CD4-positive, alpha-beta T cell treated with Interleukin-10 for 1 hour (primary cell): ENCODE measurements around the gene AP1M1.

Source experiments
- DNase-seq: peaks from one replicate; pipeline ENCODE4 v3.0.0-alpha.2; 2020

AP1M1 gene

DNA sequence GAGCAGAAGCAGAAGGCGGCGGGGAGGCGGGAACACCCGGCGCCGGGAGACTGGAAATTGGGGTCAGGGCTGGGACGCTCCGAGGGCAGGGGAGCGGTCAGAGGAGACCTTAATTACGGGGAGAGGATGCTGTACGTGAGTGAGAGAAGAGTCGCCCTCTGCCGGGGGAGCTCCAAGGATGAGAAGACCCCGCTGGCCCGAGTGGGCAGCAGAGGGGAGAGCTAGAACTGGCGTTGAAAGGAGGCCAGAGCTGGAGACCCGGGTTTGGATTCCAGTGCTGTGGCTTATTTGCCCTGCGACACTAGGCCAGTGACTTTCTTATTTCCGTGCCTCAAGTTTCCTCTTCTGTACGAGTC is 12.0 kb upstream of the AP1M1 start:
- peak; percentile 44 for DNase-seq

DNA sequence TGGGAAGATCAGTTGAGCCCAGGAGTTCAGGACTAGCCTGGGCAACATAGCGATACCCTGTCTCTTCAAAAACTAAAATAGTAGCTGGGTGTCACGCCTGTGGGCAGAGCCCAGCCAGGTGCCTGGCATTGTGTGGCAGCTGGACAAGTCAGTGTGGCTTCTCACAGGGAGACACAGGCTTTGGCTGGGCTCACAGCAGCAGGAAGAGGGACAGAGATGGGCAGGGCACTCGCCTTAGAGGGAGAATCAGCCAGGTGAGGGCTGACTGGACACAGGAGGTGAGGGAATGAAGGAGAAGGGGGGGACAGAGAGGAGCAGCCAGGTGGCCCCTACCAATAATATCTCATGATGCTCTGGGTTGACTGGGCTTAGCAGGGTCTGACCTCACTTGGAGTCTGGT is 9.2 kb upstream of the AP1M1 start:
- DNase-seq: no peak

DNA sequence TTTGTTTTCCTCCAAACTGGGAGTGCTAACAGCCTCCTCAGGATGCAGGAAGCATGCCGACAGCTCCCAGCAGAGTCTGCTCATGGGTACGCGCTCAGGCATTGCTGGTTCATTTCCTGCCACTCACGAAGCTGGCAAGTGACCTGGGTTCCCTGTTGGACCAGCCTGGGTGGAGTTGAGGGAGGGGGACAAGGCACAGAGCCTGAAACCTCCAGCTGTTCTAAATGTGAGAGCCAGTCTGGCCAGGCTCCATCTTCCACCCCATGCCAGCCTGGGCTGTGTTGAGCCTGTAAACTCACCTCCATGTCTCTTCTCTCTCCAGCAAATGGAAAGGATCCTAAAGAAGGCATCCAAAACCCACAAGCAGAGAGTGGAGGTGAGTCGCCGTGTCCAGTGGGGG is 7.5 kb upstream of the AP1M1 start:
- no peak for DNase-seq

DNA sequence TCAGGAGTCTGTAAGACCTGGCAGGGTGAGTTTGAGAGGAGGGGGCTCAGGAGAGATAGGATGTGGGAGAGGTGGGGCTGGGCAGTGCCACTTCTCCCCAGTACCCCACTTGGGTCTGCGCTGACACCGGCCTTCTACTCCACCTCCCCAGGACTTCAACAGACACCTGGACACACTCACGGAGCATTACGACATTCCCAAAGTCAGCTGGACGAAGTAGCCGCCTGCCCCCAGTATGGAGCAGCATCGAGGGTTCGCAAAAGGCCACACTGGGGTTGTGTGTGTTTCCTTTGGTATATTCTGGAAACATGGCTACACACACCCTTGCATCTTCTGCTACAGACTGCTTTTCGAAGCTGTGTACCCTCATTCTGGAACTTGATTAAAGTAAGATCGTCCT is 7.0 kb upstream of the AP1M1 start:
- DNase-seq: no peak

DNA sequence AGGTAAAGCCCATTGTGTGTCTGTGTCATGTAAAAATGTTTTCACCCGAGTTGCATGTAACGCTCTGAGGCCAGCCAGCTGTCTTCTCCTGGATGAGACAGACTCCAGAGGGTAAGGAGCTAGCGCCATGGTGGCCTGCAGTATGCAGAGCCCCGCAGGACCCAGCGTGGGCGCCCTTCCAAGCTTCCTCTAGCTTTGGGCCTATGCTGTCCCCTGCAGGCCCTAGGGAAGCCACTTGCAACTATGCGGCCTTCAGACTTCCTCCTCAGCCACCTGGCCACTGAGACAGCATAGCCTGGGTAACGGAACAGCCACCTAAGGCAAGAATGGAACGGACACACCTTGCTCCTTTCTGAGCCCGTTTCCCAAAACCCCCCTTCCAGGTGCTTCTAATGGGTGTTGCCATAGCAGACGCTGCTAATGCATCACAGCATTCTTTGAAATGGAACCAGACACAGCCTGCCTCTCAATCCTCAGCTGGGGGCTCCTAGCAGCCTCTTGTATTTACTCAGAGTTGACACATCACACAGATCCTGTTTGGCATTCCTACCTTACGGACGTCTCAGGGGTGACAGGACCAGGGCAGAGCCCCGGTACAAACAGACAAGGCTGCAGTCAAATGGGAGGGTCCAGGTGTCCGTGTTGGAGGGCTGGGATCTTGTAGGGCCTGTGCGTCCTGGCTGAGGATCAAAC is 6.3 kb upstream of the AP1M1 start:
- DNase-seq: no peak

DNA sequence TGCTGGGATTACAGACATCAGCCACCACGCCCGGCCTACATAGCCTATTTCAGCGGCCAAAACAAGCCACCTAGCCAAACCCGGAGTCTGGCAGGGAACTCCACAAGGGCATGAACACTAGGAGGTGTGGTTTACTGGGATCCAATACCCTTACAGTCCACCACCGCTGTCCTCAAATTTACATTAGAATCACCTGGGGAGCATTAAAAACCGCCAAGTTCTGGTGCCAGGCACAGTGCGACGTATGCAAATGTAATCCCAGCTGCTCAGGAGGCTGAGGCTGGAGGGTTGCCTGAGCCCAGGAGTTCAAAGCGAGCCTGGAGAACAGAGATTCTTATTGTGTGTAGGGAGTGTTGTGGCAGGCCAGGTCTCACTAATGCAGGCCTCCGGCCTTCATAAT is 4.2 kb upstream of the AP1M1 start:
- no peak for DNase-seq

DNA sequence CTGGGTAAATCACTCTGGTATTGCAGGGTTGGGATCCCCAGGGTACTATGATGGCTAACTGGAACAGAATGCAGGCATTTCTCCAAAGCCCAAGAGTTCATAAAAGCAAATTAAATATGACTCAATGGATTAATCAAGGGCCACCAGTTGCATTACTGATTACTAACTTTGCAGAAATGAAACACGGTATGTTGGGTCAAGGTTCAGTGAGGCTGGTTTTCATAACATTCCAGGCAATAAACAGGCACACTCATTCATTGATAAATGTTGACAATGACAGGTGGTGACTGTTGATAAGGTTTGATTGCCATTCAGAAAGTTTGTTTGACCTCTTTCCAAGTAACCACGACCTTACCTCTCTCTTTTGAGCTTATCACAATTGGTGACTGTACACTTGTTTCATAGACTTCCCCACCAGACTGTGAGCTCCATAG is 506 bp upstream of the AP1M1 start:
- DNase-seq: no peak

DNA sequence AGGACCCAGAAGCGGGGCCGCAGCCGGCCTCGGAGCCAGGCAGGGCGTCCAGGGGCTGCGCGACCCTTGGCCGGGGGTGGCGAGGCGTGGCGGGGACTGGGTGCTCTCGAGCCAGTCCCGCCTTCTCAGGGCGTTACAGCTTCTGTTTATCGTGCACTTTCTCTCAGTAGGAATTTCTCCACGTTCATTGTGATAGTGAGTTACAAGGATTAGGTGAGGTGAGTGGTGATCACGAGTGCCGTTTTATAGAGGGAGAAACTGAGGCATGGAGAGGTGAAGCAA is 600 bp downstream of the AP1M1 start:
- no peak for DNase-seq

DNA sequence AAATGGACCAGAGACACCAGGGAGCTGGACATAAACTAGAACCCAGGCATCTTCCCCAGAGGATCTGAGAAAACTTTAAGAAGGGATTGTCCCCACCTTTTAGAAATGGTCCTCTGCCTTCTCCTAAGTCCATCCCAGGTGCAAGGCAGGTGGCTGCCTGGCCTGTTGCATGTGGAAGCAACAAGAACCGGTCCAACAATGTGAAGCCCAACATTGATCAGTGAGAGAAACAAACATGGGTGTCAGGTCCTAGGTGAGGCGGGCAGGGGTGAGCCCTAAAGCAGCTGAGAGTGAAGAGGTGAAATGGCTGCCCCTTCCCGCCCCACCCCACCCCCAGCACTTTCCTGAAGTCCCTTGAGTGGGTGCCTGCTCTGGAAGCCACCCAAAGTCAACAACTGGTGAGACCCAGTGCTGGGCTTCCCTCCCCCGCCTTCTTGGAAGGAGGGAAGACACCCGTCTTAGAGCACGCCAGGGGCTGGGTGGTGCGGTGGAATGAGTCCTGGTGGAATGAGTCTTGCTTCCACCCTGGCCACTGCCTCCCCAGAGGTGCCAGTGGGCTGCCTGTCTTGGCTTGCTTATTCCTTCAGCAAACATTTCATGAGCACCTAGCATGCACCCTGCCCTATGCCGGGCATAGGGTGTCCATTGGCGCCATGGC is 1.7 kb downstream of the AP1M1 start:
- DNase-seq: no peak

DNA sequence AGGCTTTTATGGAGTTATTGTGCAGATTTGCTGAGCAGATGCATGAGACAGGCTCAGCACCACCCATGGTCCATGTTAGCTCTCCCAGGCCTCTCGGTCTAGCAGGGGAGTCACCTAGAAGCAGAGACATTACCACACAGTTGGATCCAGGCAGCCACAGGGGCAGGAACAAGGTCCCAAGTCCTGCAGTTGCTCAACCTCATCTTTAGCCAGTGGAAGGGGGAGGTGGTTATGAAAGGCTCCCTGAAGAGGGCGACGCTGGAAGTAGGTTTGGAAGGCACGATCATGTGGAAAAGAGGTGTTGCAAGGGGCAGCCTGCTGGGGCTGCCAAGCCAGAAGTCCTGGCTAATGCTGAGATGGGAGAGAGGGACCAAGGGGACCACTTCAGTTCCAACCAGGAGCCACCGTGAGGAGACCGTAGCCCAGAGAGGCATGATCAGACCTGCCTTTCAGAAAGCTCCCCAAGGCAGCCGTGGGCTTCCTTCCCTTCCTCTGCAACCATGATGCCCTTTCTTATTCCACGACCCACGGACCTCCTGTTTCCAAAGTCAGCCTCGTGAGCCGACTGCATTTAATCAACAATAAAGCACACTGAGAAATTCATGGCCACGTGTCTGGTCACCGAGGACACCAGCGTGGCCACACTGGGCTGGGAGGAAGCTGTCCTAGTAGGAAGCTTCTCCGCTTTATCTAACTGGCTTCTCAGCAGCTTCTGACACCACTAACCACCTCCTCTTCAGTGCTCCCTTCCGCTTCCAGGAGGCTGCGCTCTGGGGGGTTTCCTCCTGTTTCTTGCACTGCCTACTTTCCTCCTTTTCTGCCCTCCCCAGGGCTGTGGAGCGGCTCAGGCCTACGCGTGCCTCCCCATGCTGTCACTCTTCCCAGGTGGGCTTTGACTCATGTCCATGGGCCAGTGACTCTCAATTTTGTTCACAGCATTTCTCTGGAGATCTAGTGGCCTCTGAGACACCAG is 2.6 kb downstream of the AP1M1 start:
- DNase-seq: no peak

DNA sequence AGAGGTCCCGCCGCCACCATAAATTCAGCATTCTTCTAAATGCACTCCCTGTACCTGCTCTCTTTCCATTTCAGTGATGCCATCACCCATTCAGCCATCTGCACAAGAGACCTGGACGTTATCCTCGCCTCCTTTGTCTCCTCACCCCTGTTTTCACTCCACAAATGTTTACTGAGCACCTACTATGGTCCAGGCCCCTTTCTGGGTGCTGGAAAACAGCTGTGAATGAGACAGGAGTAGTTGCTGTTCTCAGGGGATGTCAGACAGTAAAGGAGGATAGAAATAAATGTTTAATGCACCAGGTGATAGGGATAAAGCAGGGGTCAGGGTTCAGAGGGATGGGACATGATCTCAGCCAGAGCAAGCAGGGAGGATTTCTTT is 3.3 kb downstream of the AP1M1 start:
- no peak for DNase-seq

DNA sequence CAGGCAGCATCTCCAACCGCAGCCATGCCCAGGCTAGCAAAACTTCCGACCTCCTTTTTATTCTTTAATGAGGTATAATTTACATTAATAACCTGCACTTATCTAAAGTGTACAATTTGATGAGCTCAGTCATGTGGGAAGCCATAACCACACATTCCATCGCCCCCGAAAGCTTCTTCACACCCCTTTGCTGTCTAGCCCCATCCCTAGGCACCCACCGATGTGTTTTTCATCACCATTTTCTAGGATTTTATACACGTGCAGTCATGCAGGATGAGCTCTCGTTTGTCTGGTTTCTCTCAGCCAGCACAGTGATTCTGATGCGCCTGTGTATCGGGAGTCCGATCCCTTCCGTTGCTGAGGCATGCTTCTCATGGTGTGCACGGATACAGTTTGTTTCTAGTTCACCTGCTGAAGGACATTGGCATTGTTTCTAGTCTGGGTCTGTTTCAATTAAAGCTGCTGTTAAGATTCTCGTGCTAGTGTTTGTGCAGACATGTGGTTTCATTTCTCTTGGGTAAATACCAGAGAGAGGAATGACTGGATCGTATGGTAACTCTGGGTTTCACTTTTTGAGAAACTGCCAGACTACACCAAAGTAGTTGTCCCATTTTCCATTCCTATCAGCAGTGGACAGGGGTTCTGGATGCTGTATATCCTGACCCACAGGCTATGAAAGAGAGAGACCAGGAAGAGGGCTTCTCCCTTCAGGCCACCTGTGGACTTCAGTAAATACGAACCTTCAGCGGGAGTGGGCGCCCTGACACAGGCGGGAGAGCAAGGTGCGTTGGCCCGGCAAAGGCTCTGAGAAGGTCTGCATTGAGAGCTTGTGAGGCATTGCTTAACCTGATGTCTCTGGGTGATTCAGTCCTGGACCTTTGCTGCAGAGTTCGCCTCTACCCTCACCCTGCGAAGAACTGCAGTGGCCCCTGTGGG is 4.9 kb downstream of the AP1M1 start:
- no peak for DNase-seq

DNA sequence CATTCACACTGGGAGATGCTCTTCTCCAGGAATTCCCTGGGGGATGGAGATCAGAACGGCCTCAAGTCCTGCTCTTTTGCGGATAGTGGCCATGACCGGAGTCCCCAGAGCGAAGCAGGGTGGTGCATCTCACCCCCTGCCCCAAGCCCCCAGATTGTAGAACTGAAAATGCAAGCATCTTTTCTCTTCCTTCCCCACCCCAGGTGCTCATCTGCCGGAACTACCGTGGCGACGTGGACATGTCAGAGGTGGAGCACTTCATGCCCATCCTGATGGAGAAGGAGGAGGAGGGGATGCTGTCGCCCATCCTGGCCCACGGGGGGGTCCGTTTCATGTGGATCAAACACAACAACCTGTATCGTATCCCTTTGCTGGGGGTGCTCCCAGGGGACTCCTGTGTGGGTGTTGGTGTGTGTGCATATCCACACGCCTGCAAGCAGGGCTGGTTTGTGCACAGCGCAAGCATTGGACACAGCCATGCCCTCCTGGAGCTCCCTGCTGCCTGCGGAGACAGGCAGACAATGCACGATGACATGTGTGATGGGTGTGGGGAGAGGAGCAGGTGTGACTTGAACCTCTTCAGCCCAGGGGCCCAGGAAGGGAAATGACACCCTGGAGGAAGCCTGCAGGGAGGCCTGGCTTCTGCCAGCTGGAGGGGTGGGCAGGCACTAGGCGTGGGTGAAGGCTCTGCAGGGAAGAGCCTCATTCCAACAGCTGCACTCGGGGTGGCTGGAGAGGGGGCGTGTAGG is 5.7 kb downstream of the AP1M1 start:
- DNase-seq: no peak

DNA sequence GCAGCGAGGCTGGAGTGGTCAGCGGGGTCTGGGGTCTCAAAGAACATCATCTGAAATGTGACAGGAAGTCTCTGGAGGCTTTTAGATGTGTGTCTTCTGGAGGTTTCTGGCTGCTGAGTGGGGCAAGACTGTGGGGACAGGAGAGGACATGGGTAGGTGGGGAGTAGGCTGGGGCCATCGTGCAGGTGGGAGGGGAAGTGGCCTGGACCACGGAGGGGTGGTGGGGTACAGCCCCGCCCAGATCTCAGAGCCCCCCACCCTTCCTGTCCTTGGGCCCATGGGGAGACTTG is 6.2 kb downstream of the AP1M1 start:
- DNase-seq: no peak

DNA sequence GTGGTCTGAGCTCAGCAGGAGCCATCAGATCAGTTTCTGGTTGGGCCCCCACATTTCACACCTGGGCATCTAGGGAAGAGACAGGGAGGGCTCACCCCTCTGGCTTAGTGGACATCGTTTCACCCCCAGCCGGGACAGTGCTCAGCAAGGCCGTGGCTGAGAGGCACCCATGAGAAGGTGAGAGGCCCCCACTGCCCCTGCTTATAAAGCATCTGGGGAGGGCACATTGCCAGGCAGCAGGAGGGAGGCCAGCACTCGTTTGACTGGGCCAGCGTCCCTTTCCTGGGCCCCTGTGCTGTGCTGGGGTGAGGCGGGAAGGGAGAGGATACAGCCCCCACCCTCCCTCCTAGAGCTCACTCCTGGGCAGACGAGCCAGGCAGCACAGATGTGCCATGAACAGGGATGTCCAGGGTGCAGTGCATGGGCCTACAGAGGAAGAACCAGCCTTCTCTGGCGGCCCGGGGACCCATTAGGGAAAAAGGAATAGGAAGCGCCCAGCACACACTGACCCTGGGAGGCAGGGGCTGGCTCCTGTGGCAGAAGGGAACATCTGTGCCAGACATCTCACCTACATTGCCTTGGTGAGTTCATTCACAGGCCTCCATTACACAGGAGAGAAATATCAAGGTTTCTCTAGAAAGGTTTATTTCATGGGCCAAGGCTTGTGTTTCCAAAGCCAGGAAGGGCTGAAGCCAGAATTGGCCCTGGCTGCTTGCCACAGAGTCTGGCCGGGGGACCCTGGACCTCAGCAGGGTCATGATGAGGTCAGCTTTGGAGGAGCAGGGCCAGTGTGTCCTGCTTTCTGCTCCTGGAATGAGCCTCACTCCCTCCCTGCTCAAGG is 7.7 kb downstream of the AP1M1 start:
- DNase-seq: no peak

DNA sequence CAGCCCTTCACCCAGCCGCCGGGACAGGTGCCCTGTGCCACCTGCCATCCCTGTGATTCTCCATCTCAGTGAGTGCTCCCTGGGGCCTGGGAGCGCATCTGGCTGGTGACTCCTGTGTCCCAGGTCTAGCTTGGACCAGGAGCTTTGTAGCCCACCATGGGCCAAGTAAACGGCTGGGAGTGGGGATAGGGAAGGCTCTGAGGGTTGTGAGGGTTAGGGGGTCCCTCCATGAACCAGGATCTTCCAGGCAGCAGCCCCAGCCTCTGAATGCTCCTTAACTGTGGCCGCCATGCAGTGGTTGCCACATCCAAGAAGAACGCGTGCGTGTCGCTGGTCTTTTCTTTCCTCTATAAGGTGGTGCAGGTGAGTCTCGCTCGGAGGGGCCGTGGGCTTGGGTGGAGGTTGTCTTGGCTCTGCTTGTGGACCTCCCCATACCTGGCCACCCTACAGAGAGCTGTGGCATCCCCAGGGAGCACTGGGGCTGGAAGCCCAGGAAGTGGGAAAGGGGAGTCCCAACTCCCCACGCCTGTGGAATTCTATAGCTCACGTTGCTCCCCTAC is 8.4 kb downstream of the AP1M1 start:
- no peak for DNase-seq

DNA sequence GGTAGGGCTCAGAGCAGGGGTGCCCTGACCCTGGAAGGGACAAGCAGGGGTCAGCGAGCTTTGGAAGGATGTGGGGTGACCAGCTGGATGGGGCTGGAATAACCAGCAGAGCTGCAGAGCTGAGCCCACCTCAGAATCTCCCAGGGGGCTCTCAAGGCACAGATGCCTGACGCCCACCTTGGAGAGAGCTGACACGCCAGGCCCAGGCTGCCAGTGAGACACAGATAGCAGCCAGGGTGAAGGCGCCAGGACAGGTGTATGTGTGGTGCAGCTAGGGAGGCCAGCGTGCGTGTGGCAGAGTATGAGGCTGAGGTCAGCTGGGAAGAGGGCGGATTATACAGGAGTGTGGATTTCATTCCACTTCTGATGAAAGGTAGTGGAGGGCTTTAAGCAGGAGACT is 8.9 kb downstream of the AP1M1 start:
- no peak for DNase-seq

DNA sequence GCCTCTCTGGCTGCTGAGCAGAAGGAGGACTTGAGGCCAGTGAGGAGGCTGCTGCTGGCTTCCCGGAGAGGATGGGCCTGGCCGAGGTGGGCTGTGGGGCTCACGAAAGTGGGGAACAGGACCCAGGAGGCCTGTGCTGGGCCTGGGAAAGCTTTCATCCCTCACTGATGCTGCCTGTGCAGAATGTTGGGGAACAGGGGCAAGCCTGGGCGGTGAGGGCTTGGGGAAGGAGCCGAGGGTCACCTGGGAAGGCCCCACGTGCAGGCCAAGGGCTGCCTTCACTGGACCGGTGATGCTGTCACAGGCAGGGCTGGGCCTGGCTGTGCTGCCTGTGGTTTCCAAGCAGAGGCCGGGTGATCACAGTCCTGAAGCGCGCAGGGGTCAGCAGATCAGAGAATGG is 9.4 kb downstream of the AP1M1 start:
- DNase-seq: no peak

DNA sequence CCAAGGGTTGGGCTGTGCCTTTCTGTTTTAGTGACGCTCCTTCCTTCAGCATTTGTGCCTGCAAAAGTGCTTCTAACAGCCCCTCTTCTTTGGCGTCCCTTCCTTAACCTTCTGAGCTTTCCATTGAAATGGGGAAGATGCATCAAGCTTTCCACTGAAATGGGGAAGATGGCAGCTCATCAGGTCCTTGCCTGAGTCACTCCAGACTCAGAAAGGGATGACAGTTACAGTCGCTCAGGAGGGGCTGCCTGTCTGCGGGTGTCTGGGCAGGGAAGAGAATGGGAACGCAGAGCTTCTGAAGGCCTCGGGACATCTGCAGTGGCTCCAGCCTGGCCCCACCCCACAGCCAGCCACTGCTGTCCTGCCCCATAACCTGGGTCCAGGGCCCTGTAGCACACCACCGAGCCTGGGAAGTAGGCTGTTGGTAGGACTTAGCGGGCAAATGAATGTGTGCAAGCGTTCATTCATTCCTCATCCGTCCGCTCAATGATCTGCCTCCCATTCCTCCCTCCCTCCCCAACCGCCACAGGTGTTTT is 9.8 kb downstream of the AP1M1 start:
- DNase-seq: no peak

DNA sequence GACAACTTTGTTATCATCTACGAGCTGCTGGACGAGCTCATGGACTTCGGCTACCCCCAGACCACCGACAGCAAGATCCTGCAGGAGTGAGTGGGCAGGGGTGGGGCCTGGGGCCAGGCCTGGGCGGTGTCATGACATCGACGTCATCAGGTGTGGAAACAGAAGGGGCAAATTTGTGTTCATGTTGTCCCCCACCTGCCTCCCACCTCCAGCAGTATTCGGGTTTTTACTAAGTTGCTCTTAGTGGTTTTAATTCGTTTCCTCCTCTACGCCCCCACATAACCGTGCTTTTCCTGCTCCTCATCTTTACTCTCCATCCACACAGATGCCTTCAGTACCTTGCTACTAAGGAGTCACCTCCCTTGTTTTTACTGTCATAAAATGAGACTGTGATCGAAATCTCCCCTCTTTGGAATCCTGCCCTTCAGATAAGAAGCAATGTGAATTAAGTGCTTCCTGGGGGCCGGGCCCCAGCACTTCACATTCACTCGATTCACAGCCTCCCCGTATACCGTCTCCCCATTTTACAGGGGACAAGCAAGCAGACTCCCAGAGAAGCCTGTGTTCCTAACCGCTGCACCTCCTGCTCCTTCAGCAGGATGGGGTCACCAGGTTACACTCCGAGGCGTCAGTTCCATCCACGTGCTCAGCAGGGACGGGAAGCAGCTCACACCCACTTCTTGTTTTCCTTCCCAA is 10.5 kb downstream of the AP1M1 start:
- no peak for DNase-seq
